AML-193 (cell line): ENCODE measurements around the gene MED27.
A peak's percentile ranks its signal among the peaks of the same experiment; 100 is the strongest.

Source experiments
- DNase-seq, 2 experiments: peaks; one replicate each; lab custom pipeline; 2025; lab: John Stamatoyannopoulos, UW

Gene MED27

GRCh38 chr9:132079391-132080091 lies at the start of gene MED27:
TSS of gene MED27 (minus strand) at chr9:132079867. CDS start at chr9:132079844, 23 bp downstream.
- DNase-seq, result peak; percentile 90 to 93

GRCh38 chr9:132127888-132128534 lies 48.3 kb upstream of the MED27 start:
- no peak for DNase-seq

- no peak for DNase-seq
These were observed 47.1 kb upstream of the MED27 start for GRCh38 chr9:132126680-132127236.

DNA sequence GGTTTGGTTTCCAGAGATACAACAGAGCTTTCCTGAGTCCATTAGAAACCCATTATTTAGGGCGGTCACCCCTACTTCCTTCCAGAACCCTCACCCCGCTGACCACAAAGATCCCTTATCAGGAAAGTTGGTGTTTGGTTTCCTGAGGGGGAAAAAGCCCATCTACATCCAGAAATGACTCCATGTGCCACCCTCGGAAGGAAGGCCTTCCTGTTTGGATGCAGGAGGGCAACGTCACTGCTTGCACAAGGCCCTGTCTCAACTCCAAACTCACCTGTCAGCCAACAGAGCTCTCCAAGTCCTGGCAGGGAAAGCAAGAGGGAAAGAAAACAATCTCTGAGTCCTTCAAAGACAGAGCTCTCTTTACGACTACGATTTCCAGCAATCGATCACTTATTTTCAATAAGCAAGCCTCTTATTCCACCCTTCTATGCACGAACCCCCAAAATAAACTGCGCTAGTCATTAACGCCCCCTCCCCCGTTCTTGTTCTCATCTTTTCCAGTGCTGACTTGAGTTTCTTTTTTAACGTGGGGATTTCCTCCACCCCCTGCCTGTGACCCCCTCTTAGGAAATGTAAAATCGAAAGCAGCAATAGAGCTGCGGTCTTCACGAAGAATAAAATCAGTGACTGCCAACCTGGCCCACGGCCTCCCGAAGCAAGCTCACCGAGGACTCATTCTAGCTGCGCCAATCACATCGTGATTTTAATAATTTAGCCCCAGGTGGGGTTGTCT lies 46.4 kb upstream of the MED27 start:
- DNase-seq, result no peak

DNA sequence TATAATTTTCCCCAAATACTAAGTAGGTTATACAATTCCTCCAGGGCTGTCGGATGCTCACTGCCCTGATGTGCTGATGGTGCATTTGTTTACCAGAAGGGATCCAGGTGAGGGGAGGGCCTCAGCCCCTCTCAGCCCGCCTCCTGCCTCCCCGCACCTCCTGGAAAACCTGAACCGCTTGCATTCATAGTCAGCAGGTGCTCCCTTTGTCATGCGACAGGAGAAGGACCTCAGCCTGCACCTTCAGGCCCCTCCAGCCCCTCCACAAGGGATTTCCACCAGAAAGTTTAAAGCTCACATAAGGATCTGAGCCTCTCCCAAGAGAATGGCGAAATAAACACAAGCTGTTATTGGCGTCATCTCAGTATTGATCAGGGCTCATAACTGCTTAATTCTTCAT lies 45.7 kb upstream of the MED27 start:
- DNase-seq, result no peak

- no peak for DNase-seq
These were observed 45.1 kb upstream of the MED27 start for GRCh38 chr9:132124800-132125199.

DNA sequence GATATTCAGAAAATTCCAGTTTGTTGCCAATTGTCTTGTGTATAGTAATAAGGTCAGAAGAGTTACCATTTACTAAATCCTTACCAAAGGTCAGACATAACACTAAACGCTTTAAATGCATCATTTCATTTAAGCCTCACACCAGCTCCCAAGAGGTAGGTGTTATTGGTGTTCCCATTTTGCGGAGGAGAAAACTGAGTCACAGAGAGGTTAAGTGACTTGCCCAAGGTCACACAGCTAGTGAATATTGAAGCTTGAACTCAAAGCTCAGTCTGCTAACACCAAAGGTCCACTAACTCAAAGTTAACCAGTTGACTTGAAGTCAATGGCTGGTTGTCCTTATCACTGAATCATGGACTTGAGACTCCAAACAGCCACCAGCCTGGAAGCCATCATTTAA lies 41.4 kb upstream of the MED27 start:
- no peak for DNase-seq

- no peak for DNase-seq
These were observed 38.0 kb upstream of the MED27 start for GRCh38 chr9:132117694-132118093.

DNA sequence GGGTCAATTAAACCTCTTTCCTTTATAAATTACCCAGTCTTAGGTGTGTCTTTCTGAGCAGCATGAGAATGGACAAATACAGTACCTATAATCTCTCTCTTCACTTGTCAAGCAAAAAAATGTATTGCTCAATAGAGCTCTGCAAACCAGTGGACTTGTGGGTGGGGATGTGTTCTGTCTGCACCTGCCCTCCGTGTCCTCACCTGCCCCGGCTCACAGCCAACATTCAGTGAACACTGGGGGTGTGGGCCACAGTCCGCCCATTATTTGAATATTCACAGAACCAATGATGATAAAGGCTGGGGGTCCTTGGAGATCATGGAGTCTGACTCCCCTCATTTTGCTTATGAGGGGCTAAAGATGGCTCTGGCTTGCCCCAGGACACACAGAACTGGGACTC lies 36.9 kb upstream of the MED27 start:
- DNase-seq, result no peak

- DNase-seq, result no peak
These were observed 34.5 kb upstream of the MED27 start for GRCh38 chr9:132114102-132114707.

GRCh38 chr9:132109291-132109690 lies 29.6 kb upstream of the MED27 start:
- DNase-seq, result no peak

DNA sequence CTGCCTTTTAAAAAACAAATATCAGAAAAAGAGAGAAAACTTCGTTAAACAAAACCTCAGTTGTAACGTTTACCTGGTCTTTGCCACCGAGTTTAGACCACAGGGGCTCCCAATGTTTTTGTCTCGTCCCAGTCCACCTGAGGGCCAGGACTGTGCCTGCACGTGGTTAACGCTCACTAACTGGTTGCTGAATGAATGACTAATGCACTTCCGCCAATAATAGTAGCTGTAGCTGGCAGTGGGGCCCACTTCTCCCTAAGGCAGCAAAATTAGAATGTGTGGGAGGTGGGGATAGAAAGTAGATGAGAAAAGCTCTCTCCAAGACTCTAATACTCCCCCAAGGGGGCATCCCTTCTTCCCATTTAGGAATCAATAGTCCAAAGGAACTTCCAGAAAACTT lies 29.1 kb upstream of the MED27 start:
- no peak for DNase-seq

- no peak for DNase-seq
These were observed 20.2 kb upstream of the MED27 start for GRCh38 chr9:132099741-132100407.

- no peak for DNase-seq
These were observed 19.5 kb upstream of the MED27 start for GRCh38 chr9:132099167-132099566.

- DNase-seq, result no peak
These were observed 14.7 kb upstream of the MED27 start for GRCh38 chr9:132094314-132094791.

DNA sequence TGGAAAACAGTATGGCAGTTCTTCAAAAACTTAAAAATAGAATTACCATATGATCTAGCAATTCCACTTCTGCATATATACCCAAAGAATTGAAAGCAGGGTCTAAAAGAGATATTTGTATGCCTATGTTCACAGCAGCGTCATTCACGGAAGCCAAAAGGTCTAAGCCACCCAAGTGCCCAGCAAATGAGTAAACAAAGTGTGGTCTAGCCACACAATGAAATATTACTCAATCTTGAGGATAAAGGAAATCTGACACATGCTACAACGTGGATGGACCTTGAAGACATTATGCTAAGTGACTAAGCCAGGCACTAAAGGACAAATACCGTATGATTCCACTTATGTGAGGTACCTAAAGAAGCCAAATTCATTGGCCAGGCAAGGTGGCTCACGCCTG lies 11.1 kb upstream of the MED27 start:
- DNase-seq, result no peak

DNA sequence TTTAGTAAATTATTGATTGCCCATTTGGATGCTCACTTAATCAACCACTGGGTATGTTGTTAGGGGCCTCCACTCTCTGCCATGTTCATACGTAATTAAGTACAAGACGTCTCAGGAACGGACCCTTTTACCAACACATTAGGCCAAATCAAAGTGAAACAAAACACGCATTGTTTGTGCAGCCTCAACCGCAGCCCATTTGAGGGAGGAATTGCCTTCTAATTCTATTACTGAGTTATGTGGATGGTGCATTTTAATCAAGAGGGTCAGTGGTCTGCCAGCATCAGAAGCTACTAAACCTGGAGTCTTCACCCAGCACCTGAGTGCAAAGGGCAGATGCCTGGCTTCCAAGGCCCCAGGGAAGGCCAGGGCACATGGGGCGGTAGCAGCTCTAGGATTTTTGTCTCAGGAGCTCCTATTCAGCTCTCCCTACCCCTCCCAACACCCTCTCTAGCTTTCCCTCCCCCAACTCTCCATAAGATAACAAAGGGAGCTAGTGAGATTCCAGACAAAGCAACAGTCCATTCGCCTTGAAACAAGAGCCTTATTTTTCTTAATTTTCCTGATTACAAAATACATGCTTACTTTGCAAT lies 7.9 kb upstream of the MED27 start:
- no peak for DNase-seq

DNA sequence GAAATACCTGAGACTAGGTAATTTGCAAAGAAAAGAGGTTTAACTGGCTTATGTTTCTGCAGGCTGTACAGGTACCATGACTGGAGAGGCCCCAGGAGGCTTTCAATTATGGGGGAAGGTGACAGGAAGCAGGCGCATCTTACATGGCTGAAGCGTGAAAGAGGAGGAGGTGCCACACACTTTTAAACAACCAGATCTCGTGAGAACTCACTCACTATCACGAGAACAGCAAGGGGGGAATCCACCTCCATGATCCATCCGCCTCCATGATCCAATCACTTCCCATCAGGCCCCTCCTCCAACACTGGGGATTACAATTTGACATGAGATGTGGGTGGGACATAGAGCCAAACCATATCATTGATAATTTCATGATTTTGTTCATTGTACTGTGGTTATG lies 2.5 kb upstream of the MED27 start:
- DNase-seq, result no peak

GRCh38 chr9:132078699-132079356 lies 839 bp downstream of the MED27 start:
- no peak for DNase-seq

DNA sequence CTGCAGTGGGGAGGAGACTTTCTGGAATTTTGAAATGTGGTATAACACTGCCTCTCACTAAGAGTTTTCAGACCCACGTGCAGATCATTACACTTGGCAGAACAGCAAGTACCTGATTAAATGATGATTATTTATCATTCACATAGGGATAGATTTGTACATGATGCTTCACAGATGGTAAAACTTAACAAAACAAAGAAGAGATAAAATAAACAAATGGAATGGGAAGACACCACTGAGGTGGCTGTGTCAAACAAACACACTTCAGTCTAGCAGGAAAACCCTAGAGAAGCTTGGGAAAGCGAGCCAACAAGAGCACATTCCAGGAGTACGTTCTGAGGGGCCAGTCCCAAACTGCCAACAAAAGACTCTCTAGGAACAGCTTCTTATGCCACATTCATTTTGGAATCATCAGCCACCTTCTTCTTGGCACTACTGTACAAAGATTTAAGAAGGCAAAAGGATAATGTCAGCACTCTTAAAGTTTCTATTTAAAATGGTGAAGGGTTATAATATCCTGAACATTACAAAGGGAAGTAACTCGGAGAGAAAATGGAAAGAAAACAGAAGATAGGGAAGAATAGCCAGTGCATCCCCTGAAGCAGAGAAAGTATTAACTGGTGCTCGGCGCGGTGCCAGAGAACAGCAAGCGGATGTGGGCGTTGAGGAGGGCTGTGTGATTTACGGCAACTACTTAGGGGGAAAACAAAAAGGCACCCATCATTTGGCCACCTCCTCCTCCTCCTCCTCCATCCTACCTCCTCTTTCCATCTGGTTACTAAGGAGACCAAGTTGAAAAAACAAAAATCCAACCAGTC lies 1.6 kb downstream of the MED27 start:
- DNase-seq, result no peak
